Renal cortical epithelial cell (primary cell): Measurements from ENCODE around the gene COMMD1. TPM values are rescaled to one million over a fixed set of nuclear protein-coding genes. Genes with fewer than 3 reads are reported as not detected.
"Not testable (repeated sequence)": the region's sequence is repeated elsewhere in the genome, so short reads cannot be mapped to it uniquely, and the experiment has no call there.

ENCODE experiments used
- DNase-seq: peaks from one replicate; pipeline ENCODE4 v3.0.0-alpha.2; 2011; ENCODE audit warnings: low read depth
- total RNA-seq: library from RNA; depleted of rRNA; stranded (reverse); fragments of >200 nt; gene quantifications from 2 replicates; pipeline ENCODE4 v1.2.3, GENCODE V29; 2014

Gene COMMD1
- total RNA-seq, 1 donor from 2014 or later, result 43.7 TPM

GRCh38 chr2:61924895-61925663 lies 19.6 kb downstream of the COMMD1 start:
- no peak for DNase-seq

- no peak for DNase-seq
Measured at GRCh38 chr2:61926531-61927477, 21.3 kb downstream of the COMMD1 start.

GRCh38 chr2:61928826-61929461 lies 23.5 kb downstream of the COMMD1 start:
- DNase-seq, result no peak

- DNase-seq, result no peak
Measured at GRCh38 chr2:61937098-61937497, 31.6 kb downstream of the COMMD1 start.

- no peak for DNase-seq
Measured at GRCh38 chr2:61937886-61938285, 32.4 kb downstream of the COMMD1 start.

GRCh38 chr2:61938511-61938910 lies 33.0 kb downstream of the COMMD1 start:
- no peak for DNase-seq

- DNase-seq, result no peak
Measured at GRCh38 chr2:61943251-61943650, 37.8 kb downstream of the COMMD1 start.

- DNase-seq, result no peak
Measured at GRCh38 chr2:61946666-61947065, 41.2 kb downstream of the COMMD1 start.

GRCh38 chr2:61948661-61949457 lies 43.4 kb downstream of the COMMD1 start:
- DNase-seq, result no peak

- no peak for DNase-seq
Measured at GRCh38 chr2:61949458-61949713, 43.9 kb downstream of the COMMD1 start.

- no peak for DNase-seq
Measured at GRCh38 chr2:61949714-61950560, 44.5 kb downstream of the COMMD1 start.

GRCh38 chr2:61950571-61951315 lies 45.3 kb downstream of the COMMD1 start:
- no peak for DNase-seq

GRCh38 chr2:61951881-61952280 lies 46.4 kb downstream of the COMMD1 start:
- no peak for DNase-seq

GRCh38 chr2:61952288-61952687 lies 46.8 kb downstream of the COMMD1 start:
- no peak for DNase-seq

- not testable (repeated sequence) for DNase-seq
Measured at GRCh38 chr2:61954856-61955255, 49.4 kb downstream of the COMMD1 start.

GRCh38 chr2:61959381-61960293 lies 54.2 kb downstream of the COMMD1 start:
- no peak for DNase-seq

GRCh38 chr2:61961231-61961901 lies 55.9 kb downstream of the COMMD1 start:
- no peak for DNase-seq
